ENCODE measurements around the gene HTR2A. TPM values are rescaled to one million over a fixed set of nuclear protein-coding genes. Genes with fewer than 3 reads are reported as not detected.

Gene HTR2A
- total and polyA plus RNA-seq, 8 donors: 0.29 to 1.8 (median 0.75) TPM

GRCh38 chr13:46796129-46796514, 100.7 kb downstream of the HTR2A start:
- intact Hi-C loops (cut with DNase I): no loop called here
- peaks cover 7 to 40% of the 10 kb centered on the region in 2 donors for H3K4me1 ChIP-seq
- H3K27me3 ChIP-seq: no peaks in the 10 kb centered on the region

DNA sequence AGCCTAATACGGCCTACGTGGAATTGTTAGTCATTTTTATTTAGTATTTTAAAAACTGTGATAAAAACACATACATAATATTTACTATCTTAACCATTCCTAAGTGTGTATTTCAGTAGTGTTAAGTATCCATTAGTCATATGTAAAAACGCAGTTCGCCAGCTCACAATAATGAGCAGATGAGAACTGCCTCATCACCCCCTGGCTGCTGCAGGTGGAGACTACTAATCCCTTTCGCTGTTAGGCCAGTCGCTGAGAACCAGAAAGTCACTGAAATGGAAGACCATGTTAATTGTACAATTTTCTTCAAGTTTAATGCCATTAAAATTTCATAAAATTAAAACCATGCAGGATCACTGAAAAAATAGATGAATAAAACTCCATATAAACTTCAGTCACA, 101.5 kb downstream of the HTR2A start:
- H3K9me3 ChIP-seq: no peaks in the 10 kb centered on the region
- TF ChIP-seq CTCF (IDR thresholded peaks at IDR 0.05): no peak
- H3K27me3 ChIP-seq: no peaks in the 10 kb centered on the region
- peak overlapping the region in 1 of 2 donors; percentile 87 for H3K4me3 ChIP-seq
- no peak for ATAC-seq
- H3K27ac ChIP-seq: no peak overlapping the region
- intact Hi-C loops (cut with DNase I): no loop called here
- peaks cover 7 to 40% of the 10 kb centered on the region in 2 donors for H3K4me1 ChIP-seq
- DNase-seq: no peak
- H3K36me3 ChIP-seq: peaks cover 0 to 10% of the 10 kb centered on the region in 2 donors

More at GRCh38 chr13:46796129-46796514, 100.7 kb downstream of the HTR2A start:
- H3K36me3 ChIP-seq: peaks cover 0 to 2% of the 10 kb centered on the region in 2 donors
- DNase-seq (no peak), ATAC-seq (no peak)
- no peaks in the 10 kb centered on the region for H3K9me3 ChIP-seq
- H3K4me3 ChIP-seq: peak overlapping the region; percentile 79 to 87
- TF ChIP-seq CTCF (IDR thresholded peaks at IDR 0.05): no peak
- peak overlapping the region; percentile 93 to 94 for H3K27ac ChIP-seq

DNA sequence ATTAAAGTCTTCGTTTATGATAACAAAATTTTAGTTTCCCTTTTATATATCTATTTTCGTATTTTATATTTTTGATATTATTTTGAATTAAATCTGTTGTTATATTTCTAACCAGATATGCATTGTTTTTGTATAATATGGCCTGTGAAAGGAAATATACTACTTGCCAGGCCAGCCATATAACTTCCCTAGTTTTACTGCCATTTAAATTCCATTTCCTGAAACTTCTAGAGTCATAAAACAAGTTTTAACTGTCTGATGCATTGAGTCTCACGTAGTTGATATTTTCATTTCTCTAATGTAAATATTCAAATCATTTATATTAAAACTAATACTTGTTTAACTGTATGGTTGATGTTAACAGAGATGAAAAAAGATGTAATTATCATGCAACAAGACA, 113.3 kb downstream of the HTR2A start:
- DNase-seq (no peak), ATAC-seq (no peak)
- Histone ChIP-seq H3K9me3 (no peaks in the 10 kb centered on the region), H3K4me1 (no peaks in the 10 kb centered on the region), H3K27ac (no peak overlapping the region), H3K4me3 (no peak overlapping the region), H3K36me3 (peaks cover 0 to 91% of the 10 kb centered on the region in 2 donors), H3K27me3 (no peaks in the 10 kb centered on the region)
- TF ChIP-seq CTCF (IDR thresholded peaks at IDR 0.05): no peak
- intact Hi-C loops (cut with DNase I): no loop called here

DNA sequence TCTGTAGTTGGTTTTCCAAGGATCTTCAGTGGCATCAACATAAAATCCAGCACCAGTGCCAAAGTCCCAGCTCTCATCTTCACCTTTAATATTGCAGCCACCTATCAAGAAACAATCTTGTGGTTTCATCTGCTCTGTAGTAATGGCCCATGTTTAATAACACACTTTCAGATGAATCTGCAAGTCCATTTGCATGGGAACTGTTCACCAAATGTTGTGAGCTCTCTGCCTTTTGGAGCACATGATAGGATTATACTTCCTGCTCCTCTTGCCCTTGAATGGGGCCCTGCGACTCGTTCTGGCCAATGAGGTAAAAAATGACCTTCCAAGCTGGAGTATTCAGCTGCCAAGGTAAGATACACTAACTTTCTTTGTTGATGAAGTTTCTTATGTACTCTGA, 114.2 kb downstream of the HTR2A start:
- intact Hi-C loops (cut with DNase I): no loop called here
- TF ChIP-seq CTCF (IDR thresholded peaks at IDR 0.05): no peak
- no peak for DNase-seq
- peaks cover 0 to 89% of the 10 kb centered on the region in 2 donors for H3K36me3 ChIP-seq
- no peaks in the 10 kb centered on the region for H3K9me3 ChIP-seq
- no peaks in the 10 kb centered on the region for H3K4me1 ChIP-seq
- no peak for ATAC-seq
- H3K27me3 ChIP-seq: no peaks in the 10 kb centered on the region
- H3K27ac ChIP-seq: no peak overlapping the region
- no peak overlapping the region for H3K4me3 ChIP-seq

DNA sequence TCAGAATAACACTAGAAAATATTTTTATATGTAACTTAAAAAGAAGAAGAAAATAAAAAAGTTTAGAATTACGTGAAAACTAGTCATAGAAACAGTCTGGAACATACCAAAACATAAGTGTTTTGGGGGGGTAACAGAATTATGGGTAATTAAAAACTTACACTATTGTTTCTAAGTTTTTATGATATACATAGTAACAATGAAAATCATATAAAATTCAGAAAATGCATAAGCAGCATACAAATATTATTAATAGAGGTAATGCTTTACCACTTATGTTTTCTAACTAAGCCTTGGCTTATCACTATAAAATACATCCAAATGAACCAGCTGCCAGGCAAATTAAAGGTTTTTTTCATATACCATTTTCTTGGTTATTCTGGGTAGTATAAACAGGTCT, 114.8 kb downstream of the HTR2A start:
- intact Hi-C loops (cut with DNase I): no loop called here
- Histone ChIP-seq H3K27ac (no peak overlapping the region), H3K36me3 (peaks cover 0 to 93% of the 10 kb centered on the region in 2 donors), H3K4me1 (no peaks in the 10 kb centered on the region), H3K27me3 (no peaks in the 10 kb centered on the region), H3K4me3 (no peak overlapping the region), H3K9me3 (no peaks in the 10 kb centered on the region)
- ATAC-seq (no peak), DNase-seq (no peak)
- no peak for TF ChIP-seq CTCF (IDR thresholded peaks at IDR 0.05)

Other genes starting within 250 kb of the HTR2A start
- gene ESD, start 99.9 kb downstream of the HTR2A start, total RNA-seq: 100 to 1,000 TPM in 1 of 2 donors, 10 to 100 TPM in 1; 99.6 to 101 TPM
- 100 to 1,000 TPM; 224 to 277 (median 247) TPM for gene ESD, start 99.9 kb downstream of the HTR2A start, polyA plus RNA-seq (ENCODE audit: insufficient read length in 6 of 6)